ENCODE results near the gene TMEM183A.

Gene TMEM183A

GRCh38 chr1:203072002-203072602, 64.9 kb downstream of the TMEM183A start:
- no peak for TF ChIP-seq POLR2A (IDR thresholded peaks at IDR 0.05; ENCODE audit: low read length)
- TF ChIP-seq GATA1 (IDR thresholded peaks at IDR 0.05; ENCODE audit: low read depth, low read length), result no peak
- DNase-seq, result peak in 1 of 2 experiments; percentile 13

GRCh38 chr1:203072911-203073310, 65.7 kb downstream of the TMEM183A start:
- no peak for TF ChIP-seq GATA1 (IDR thresholded peaks at IDR 0.05; ENCODE audit: low read depth, low read length)
- no peak for TF ChIP-seq POLR2A (IDR thresholded peaks at IDR 0.05; ENCODE audit: low read length)
- no peak for DNase-seq

GRCh38 chr1:203073469-203073868, 66.3 kb downstream of the TMEM183A start:
- no peak for DNase-seq
- TF ChIP-seq GATA1 (IDR thresholded peaks at IDR 0.05; ENCODE audit: low read depth, low read length), result no peak
- no peak for TF ChIP-seq POLR2A (IDR thresholded peaks at IDR 0.05; ENCODE audit: low read length)

Data from erythroblast (primary cell).